Stimulated activated CD8-positive, alpha-beta memory T cell treated with anti-CD3 and anti-CD28 coated beads, Interleukin-4, amount 100 ng/mL, for 1 hour (primary cell): ENCODE data around the gene OOSP4A.
"Not testable (repeated sequence)": the region's sequence is repeated elsewhere in the genome, so short reads cannot be mapped to it uniquely, and the experiment has no call there.

ENCODE experiments used
- DNase-seq, 2 donors: peaks; one replicate each; pipeline ENCODE4 v3.0.0-alpha.2; 2020; ENCODE audit warnings: low read depth in 2 of 2, low spot score in 1 of 2

OOSP4A gene

DNA sequence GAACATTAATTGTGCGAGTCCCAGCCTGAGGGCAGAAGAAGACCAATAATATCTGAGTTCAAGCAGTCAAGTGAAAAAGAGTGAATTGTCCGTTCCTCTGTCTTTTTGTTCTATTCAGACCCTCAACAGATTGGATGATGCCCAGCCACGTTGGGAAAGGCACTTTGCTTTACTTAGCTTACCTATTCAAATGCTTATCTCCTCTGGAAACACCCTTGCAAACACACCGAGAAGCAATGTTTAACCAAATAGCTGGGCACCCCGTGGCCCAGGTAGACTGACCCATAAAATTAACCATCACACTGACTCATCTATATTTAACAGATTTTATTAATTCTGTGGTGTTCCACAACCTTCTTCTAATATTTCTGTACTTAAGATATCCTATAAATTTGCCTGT is 9.3 kb downstream of the OOSP4A start:
- no peak for DNase-seq

DNA sequence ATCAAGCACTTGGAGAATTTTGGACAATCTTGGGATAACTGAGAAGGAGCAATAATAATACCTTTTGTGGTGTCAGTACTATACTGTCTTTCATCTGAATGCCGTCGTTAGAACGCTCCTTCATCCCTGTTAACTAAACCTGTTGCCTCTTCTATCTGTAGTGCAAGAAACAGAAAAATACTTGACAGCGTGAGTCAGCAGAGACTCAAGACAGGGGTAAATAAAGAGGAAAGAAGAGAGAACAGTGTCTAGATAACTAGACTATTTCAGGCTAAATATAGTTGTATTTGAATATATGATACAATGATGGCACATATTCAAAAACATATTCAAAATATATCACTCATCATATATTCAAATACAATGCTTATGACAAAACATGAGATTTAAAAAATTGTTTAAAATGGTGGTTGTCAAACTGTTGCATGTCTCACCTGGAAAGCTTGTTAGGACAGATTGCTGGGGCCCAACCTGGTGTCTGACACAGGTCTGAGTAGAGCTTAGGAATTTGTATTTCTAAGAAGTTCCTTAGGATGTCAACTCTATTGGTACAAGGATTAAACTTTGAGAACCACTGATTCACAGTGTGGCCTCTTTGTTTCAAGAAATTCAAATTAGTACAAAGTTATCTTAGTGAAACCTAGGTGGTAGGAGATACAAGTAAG is 17.4 kb downstream of the OOSP4A start:
- no peak for DNase-seq

DNA sequence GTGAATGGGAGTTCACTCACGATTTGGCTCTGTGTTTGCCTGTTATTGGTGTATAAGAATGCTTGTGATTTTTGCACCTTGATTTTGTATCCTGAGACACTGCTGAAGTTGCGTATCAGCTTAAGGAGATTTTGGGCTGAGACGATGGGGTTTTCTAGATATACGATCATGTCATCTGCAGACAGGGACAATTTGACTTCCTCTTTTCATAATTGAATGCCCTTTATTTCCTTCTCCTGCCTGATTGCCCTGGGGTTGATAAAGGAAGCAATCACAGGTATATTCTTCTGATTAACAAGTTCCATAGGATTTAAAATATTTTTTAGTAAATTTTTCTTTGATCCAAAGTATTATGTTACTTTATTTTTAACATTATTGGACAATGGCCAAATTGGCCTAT is 18.2 kb downstream of the OOSP4A start:
- DNase-seq: not testable (repeated sequence)

DNA sequence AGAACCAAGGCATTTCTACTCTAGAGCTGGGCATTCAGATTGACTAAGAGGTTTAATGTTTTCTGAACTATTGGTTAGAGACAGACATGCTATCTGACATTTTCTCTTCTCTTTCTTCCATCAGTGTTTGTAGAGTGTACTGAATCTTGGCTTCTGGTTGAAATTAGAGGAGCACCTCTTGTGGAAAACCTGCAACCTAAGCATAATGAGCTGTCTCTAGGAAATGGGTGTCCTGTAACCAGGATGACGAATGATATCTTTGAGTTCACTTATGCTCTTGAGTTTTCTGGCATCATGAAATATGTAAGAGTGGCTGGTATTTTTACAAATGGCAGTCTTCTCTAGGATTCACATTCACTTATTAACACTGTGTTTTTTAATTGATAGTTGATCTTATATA is 19.4 kb downstream of the OOSP4A start:
- DNase-seq: no peak

DNA sequence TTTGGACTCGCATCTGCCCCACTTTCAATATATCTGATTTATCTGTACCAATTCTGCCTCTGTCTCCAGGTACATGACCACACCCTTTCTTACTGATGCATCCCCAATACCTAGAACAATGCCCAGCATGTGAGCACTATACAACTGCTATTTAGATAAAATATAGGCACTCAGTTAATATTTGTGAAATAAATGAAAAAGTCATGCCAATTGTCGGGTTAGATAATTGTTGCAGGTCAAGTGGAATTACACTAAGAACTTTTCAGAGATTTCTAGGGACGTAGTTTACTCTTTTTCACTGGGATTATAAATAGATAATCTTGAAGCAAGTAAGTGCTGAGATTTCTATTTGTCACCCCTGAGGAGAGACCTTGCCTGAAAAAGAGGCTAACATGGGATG is 20.5 kb downstream of the OOSP4A start:
- no peak for DNase-seq

DNA sequence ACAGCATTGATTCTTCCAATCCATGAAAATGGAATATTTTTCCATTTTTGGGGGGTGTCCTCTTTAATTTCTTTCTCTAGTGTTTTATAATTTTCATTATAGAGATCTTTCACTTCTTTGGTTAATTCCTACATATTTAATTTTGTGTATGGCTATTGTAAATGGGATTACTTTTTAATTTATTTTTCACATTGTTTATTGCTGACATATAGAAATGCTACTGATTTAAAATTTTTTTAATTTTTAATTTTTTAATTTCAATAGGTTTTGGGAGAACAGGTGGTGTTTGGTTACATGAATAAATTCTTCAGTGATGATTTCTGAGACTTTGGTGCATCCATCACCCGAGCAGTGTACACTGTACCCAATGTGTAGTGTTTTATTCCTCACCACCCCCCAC is 26.6 kb downstream of the OOSP4A start:
- DNase-seq: no peak

DNA sequence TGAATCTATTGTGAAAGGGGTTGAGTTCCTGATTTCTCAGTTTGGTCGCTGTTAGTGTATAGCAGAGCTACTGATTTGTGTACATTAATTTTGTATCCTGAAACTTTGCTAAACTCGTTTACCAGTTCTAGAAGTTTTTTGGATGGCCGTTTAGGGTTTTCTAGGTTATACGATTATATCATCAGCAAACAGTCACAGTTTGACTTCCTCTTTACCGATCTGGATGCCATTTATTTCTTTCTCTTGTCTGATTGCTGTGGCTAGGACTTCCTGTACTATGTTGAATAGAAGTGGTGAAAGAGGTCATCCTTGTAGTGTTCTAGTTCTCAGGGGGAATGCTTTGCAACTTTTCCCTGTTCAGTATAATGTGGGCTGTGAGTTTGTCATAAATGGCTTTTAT is 28.6 kb downstream of the OOSP4A start:
- no peak for DNase-seq

DNA sequence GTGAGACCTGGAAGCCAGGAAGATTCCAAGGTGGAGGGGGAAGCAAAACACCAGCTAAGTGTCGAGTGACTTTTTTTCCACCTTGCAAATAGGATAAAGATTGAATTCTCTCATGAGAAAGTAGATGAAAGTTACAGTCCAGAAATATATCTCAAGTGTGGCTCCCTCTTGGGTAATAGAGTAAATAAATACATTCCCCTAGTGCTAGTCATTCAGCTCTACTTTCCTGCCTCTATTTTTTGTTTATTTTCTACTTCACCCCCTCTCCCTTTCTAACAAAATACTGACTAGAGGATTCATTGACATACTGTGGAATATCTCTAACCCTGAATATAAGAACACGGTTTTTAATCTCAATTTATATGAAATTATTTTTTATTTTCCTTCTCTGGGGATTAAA is 34.0 kb downstream of the OOSP4A start:
- DNase-seq: no peak

DNA sequence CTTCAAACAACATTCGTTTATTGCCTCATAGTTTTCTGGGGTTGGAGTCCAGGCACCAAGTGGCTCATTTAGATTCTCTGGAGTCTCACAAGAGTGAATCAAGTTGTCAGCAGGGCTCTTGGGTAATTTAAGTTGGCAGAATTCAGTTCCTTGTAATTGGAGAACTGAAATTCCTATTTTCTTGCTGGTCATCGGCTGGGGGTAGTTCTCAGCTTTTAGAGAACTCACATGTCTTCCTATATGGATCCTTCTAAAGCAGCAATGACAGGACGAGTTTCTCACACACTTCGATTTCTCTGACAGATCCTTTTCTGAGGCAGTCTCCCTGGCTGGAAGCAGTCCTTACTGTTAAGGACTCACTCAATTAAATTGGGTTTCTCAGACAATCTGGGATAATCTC is 35.9 kb downstream of the OOSP4A start:
- no peak for DNase-seq

DNA sequence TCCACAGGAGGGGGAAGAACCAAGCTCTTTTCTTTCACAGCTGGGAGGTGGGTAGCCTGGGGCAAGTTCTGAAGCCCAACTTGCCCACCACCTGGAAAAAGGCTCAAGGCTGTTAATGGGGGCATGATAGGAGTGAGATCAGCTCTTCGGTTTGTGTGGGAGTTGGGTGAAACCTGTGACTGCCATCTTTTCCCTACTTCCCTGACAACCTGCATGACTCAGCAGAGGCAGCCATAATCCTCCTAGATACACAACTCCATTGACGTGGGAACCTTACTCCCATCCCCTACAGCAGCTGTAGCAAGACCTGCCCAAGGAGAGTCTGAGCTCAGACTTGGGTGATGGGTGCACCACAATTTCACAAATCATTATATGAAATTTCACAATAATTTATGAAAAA is 39.9 kb downstream of the OOSP4A start:
- DNase-seq: no peak

DNA sequence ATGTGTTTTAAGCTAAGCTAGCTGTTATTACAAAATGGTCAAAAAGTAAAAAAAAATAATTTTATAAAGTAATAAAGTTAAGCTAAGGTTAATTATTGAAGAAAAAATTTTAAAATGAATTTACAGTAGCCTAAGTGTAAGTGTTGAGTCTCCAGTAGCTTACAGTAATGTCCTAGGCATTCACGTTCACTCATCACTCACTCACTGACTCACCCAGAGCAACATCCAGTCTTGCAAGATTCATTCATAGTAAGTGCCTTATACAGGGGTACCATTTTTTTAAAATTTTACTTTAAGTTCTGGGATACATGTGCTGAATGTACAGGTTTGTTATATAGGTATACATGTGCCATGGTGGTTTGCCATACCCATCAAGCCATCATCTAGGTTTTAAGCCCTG is 41.5 kb downstream of the OOSP4A start:
- no peak for DNase-seq

DNA sequence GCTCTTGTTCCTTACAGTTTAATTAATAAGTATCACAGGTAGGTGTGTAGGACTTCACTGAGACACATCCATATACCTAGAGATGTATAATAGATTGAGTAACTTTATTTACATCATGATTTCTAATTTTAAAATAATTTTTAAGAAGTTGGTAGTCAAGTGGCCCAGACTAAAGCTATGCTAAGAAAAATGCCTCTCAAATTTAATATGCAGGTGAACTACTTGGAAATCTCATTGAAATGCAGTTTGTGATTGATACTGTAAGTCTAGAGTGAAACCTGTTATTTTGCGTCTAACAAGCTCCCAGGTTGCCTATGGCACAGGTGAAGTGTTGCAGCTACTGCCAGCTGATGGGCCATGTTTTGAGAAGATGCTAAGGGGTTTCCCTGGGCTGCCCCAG is 53.0 kb downstream of the OOSP4A start, which contains the start of gene OOSP4B:
Gene OOSP4B, plus strand, starts transcription at position 301 of the 400 bp plus-strand sequence.
- DNase-seq: no peak

DNA sequence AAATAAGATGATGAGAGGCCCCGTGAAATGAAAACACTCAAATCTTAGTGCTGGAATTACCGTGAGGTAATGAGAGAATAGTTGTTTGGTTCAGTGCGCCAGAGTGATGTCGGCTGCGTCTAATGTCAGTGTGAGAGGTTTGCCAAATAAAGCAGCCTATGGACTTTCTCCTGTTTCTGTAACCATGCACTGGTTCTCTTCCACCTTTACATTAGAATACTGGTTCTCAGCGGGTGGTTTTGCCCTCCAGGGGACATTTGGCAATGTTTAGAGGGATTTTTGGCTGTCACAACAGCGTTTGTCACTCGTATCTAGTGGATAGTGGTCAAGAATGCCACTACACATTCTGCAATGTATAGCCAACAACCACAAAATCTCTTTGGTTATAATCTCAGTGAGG is 54.2 kb downstream of the OOSP4A start:
- no peak for DNase-seq
